Endothelial cell of umbilical vein (primary cell): ENCODE results near the gene THY1. TPM values are rescaled to one million over a fixed set of nuclear protein-coding genes. Genes with fewer than 3 reads are reported as not detected.

ENCODE experiments used
- BruUV-seq: library from RNA; stranded (reverse); fragments of 400-500 nt; replicated peaks from 2 replicates; lab custom pipeline; 2021; lab: Mats Ljungman, UMichigan
- CTCF ChIA-PET: fragments of 300-600, 350-600 bp; sonication (Branson Sonifier 250); formaldehyde crosslinking; loops from one replicate; lab custom pipeline; 2021; ENCODE audit warnings: antibody characterized with exemption, inconsistent platforms; lab: Charles Lee
- POLR2A ChIA-PET: fragments of 300-600, 350-600 bp; sonication (Branson Sonifier 250); formaldehyde crosslinking; loops from one replicate; lab custom pipeline; 2021; ENCODE audit warnings: antibody characterized with exemption, inconsistent platforms; lab: Charles Lee
- DNase-seq: peaks from one replicate; pipeline ENCODE4 v3.0.0-alpha.2; 2011; ENCODE audit warnings: low read depth, low spot score
- FAIRE-seq: peaks from 2 replicates; lab custom pipeline; 2011; peaks lifted over from hg19 to GRCh38; lab: Jason Lieb, UNC
- H2AFZ ChIP-seq: 2 replicates; pipeline ENCODE4 v1.6.0; 2012; ENCODE audit warnings: low read depth, low read length, control low read depth, inconsistent platforms
- H3K27ac ChIP-seq: 2 replicates; pipeline ENCODE4 v1.5.1; 2011; ENCODE audit warnings: low read depth, mild to moderate bottlenecking, control low read depth, low read length, moderate library complexity; ENCODE audit not compliant: insufficient read depth
- H3K27me3 ChIP-seq, 2 experiments: 2 replicates each; pipeline versions ENCODE4 v1.6.0 to v1.6.1; 2011; ENCODE audit warnings: low read length in 2 of 2, mixed read lengths in 1 of 2; ENCODE audit not compliant: control insufficient read depth in 2 of 2, insufficient read depth in 2 of 2
- H3K36me3 ChIP-seq, 2 experiments: 2 replicates in 1 of 2; 3 replicates in 1 of 2; pipeline ENCODE4 v1.5.1; 2011; ENCODE audit warnings: low read length in 2 of 2, mild to moderate bottlenecking in 1 of 2, moderate library complexity in 1 of 2; ENCODE audit not compliant: control insufficient read depth in 2 of 2, insufficient read depth in 2 of 2; ENCODE audit errors: extremely low read depth in 1 of 2
- H3K4me1 ChIP-seq: 3 replicates; pipeline ENCODE4 v1.5.1; 2011; ENCODE audit warnings: mild to moderate bottlenecking, low read length; ENCODE audit not compliant: control insufficient read depth, insufficient read depth; ENCODE audit errors: extremely low read depth
- H3K4me2 ChIP-seq: 2 replicates; pipeline ENCODE4 v1.6.1; 2011; ENCODE audit warnings: low read length, control low read depth, mixed read lengths; ENCODE audit not compliant: insufficient read depth
- H3K4me3 ChIP-seq, 3 experiments: fragments of 200-600 bp in 1 of 3; sonication (generic), shearing (Covaris generic) in 1 of 3; replicated peaks in 1 of 3; 2 replicates each; pipeline ENCODE4 v1.5.1; 2011 to 2016; ENCODE audit warnings: control low read depth in 3 of 3, low read length in 3 of 3, mild to moderate bottlenecking in 2 of 3, inconsistent platforms in 1 of 3, low read depth in 1 of 3, moderate library complexity in 1 of 3; ENCODE audit not compliant: insufficient read depth in 1 of 3
- H3K79me2 ChIP-seq: 2 replicates; pipeline ENCODE4 v1.6.0; 2012; ENCODE audit warnings: low read length, inconsistent platforms; ENCODE audit not compliant: control insufficient read depth, insufficient read depth
- H3K9ac ChIP-seq: replicated peaks from 2 replicates; pipeline ENCODE3; 2011; ENCODE audit warnings: low read length, control low read depth; ENCODE audit not compliant: insufficient read depth; ENCODE audit errors: extremely low read depth
- H3K9me1 ChIP-seq: replicated peaks from 3 replicates; pipeline ENCODE4 v1.6.0; 2011; ENCODE audit warnings: mild to moderate bottlenecking, low read length; ENCODE audit not compliant: control insufficient read depth, insufficient read depth; ENCODE audit errors: extremely low read depth
- H3K9me3 ChIP-seq: replicated peaks from 2 replicates; pipeline ENCODE4 v1.5.1; 2012; ENCODE audit warnings: low read length, inconsistent platforms; ENCODE audit not compliant: control insufficient read depth, insufficient read depth
- H4K20me1 ChIP-seq: replicated peaks from 2 replicates; pipeline ENCODE3; 2011; ENCODE audit warnings: mild to moderate bottlenecking, low read length; ENCODE audit not compliant: control insufficient read depth, insufficient read depth; ENCODE audit errors: extremely low read depth
- EZH2 ChIP-seq: IDR thresholded peaks from 2 replicates; pipeline ENCODE4 v1.6.1; 2012; ENCODE audit warnings: borderline replicate concordance, low read depth, mild to moderate bottlenecking, moderate library complexity, low read length, inconsistent platforms; ENCODE audit not compliant: severe bottlenecking
- FOS ChIP-seq: IDR thresholded peaks from 2 replicates; pipeline ENCODE4 v1.6.1; 2011; ENCODE audit warnings: mild to moderate bottlenecking, low read length, moderate library complexity, borderline replicate concordance; ENCODE audit not compliant: insufficient read depth
- GATA2 ChIP-seq: IDR thresholded peaks from 2 replicates; pipeline ENCODE4 v1.7.0; 2011; ENCODE audit warnings: low read depth, mild to moderate bottlenecking, moderate library complexity, mixed read lengths, low read length; ENCODE audit not compliant: insufficient read length, insufficient read depth
- JUN ChIP-seq: IDR thresholded peaks from 2 replicates; pipeline ENCODE4 v1.6.1; 2011; ENCODE audit warnings: borderline replicate concordance, low read depth; ENCODE audit not compliant: insufficient read length, insufficient read depth
- MYC ChIP-seq: IDR thresholded peaks from one replicate; pipeline ENCODE4 v1.6.1; 2011; ENCODE audit warnings: mild to moderate bottlenecking, low read depth, low read length
- POLR2A ChIP-seq: IDR thresholded peaks from 2 replicates; pipeline ENCODE4 v1.6.1; 2012; ENCODE audit warnings: low read depth, mild to moderate bottlenecking, control low read depth, low read length
- POLR2AphosphoS5 ChIP-seq: IDR thresholded peaks from 2 replicates; pipeline ENCODE4 v1.6.1; 2012; ENCODE audit warnings: low read depth, mild to moderate bottlenecking, control low read depth, low read length, moderate library complexity; ENCODE audit not compliant: insufficient read depth
- dilution Hi-C: fragments of 300-500 bp; cut with MboI; formaldehyde crosslinking; loops from one replicate; pipeline ENCODE4 v1.15.0; 2019; ENCODE audit warnings: low sequenced_read_pairs; ENCODE audit not compliant: extremely low pct_ligation_motif_present
- intact Hi-C: fragments of 100-400 bp; cut with micrococcal nuclease; formaldehyde crosslinking; loops from one replicate; pipeline ENCODE4 v1.10.0; 2022
- polyA plus RNA-seq, 4 experiments: library from polyadenylated mRNA; depleted of rRNA in 3 of 4; stranded (reverse) in 3 of 4; unstranded in 1 of 4; fragments of >200 nt; gene quantifications; 2 replicates each; pipeline versions ENCODE4 v1.2.1 to v1.2.3, GENCODE V29; 2011 to 2012; ENCODE audit warnings: missing spikeins in 1 of 4
- total RNA-seq: library from RNA; stranded (reverse); gene quantifications from 2 replicates; pipeline ENCODE4 v1.2.3, GENCODE V29; 2021
- TF ChIP-seq, protein P1 (sequence below): IDR thresholded peaks from 2 replicates; pipeline ENCODE4 v1.6.1; 2011; ENCODE audit not compliant: insufficient read depth, insufficient read length
- TF ChIP-seq, protein P2 (sequence below), 2 donors: IDR thresholded peaks; 1 replicate in 1 of 2; 2 replicates in 1 of 2; pipeline ENCODE4 v1.5.1; 2011; ENCODE audit warnings: low read length in 2 of 2, mild to moderate bottlenecking in 2 of 2, moderate library complexity in 2 of 2, control low read depth in 1 of 2, inconsistent platforms in 1 of 2, low read depth in 1 of 2; ENCODE audit not compliant: insufficient read depth in 1 of 2; ENCODE audit errors: extremely low read depth in 1 of 2

THY1 gene
- total and polyA plus RNA-seq, 2 donors (not counting 3 experiments of a cell fraction or from before 2014, with no cell fraction given) = 0.75 to 1.4 TPM

- DNase-seq (peak; percentile 95), FAIRE-seq (peak; percentile 97)
- ChIA-PET CTCF (interaction anchor here (0.8 to 4.6 kb wide), 12 partner anchors 9 to 96 kb away, joined by 3 to 44 read pairs (median 5); partner anchors contain the start of gene C1QTNF5), POLR2A (interaction anchor here (0.6 kb wide), 2 partner anchors 25 to 77 kb away, joined by 3 to 5 read pairs; no protein-coding TSS in a partner anchor)
- dilution Hi-C loops (no loop called here), intact Hi-C loops (loop anchor here (1.0 to 2.0 kb wide), 3 partner anchors 61 to 237 kb away; no protein-coding TSS in a partner anchor)
- TF ChIP-seq, protein P1, sequence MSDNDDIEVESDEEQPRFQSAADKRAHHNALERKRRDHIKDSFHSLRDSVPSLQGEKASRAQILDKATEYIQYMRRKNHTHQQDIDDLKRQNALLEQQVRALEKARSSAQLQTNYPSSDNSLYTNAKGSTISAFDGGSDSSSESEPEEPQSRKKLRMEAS = peak; percentile 97
- no peak for TF ChIP-seq EZH2
- TF ChIP-seq GATA2 = no peak
- TF ChIP-seq MYC = no peak
- no peak for TF ChIP-seq POLR2A
- TF ChIP-seq JUN = no peak
- TF ChIP-seq FOS = no peak
- TF ChIP-seq, protein P2, sequence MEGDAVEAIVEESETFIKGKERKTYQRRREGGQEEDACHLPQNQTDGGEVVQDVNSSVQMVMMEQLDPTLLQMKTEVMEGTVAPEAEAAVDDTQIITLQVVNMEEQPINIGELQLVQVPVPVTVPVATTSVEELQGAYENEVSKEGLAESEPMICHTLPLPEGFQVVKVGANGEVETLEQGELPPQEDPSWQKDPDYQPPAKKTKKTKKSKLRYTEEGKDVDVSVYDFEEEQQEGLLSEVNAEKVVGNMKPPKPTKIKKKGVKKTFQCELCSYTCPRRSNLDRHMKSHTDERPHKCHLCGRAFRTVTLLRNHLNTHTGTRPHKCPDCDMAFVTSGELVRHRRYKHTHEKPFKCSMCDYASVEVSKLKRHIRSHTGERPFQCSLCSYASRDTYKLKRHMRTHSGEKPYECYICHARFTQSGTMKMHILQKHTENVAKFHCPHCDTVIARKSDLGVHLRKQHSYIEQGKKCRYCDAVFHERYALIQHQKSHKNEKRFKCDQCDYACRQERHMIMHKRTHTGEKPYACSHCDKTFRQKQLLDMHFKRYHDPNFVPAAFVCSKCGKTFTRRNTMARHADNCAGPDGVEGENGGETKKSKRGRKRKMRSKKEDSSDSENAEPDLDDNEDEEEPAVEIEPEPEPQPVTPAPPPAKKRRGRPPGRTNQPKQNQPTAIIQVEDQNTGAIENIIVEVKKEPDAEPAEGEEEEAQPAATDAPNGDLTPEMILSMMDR (IDR thresholded peaks at IDR 0.05; ENCODE audit: extremely low read depth in 1 of 2, insufficient read depth in 1 of 2, low read depth in 1 of 2, low read length in 2 of 2) = peak; percentile 92
- TF ChIP-seq POLR2AphosphoS5 = peak; percentile 30
- Histone ChIP-seq H3K36me3 (no peaks in the 10 kb centered on the region), H3K4me3 (peak within 1 kb of the TSS in 2 of 3 experiments; percentile 41 to 51), H3K27ac (no peak within 1 kb of the TSS), H3K4me1 (peaks cover 10% of the 10 kb centered on the region), H3K27me3 (peaks cover 7 to 14% of the 10 kb centered on the region in 2 experiments), H3K9me3 (no peaks in the 10 kb centered on the region), H3K79me2 (no peaks in the 10 kb centered on the region), H3K9me1 (no peaks in the 10 kb centered on the region), H3K4me2 (peak within 1 kb of the TSS; percentile 75), H3K9ac (peak within 1 kb of the TSS; percentile 17), H4K20me1 (no peaks in the 10 kb centered on the region), H2AFZ (peak within 1 kb of the TSS; percentile 86)
- BruUV-seq = no TSS peak
Observed at GRCh38 chr11:119381181-119381988, 41.6 kb downstream of the THY1 start, which contains the start of gene USP2. TSS of gene USP2 (minus strand) at chr11:119381690. CDS start at chr11:119373480, 8,210 bp downstream.
